HEK293 (cell line): Measurements from ENCODE around the gene GPR162.

Source experiments
- CTCF ChIP-seq: fragments of 450-650 bp; formaldehyde crosslinking; IDR thresholded peaks from 2 replicates; pipeline ENCODE4 v1.5.1; 2016; ENCODE audit warnings: missing biosample characterization, missing genetic modification characterization
- GLI4 ChIP-seq: fragments of 450-650 bp; formaldehyde crosslinking; IDR thresholded peaks from 2 replicates; pipeline ENCODE4 v1.5.1; 2016; ENCODE audit warnings: missing biosample characterization, missing genetic modification characterization
- IKZF3 ChIP-seq: fragments of 450-650 bp; IDR thresholded peaks from 2 replicates; pipeline ENCODE4 v1.5.0; 2018; ENCODE audit warnings: missing biosample characterization, mild to moderate bottlenecking, missing genetic modification characterization, moderate library complexity
- KLF10 ChIP-seq: fragments of 450-650 bp; IDR thresholded peaks from 2 replicates; pipeline ENCODE4 v1.5.1; 2018; ENCODE audit warnings: missing biosample characterization, mild to moderate bottlenecking, missing genetic modification characterization
- ZBTB6 ChIP-seq: fragments of 450-650 bp; formaldehyde crosslinking; IDR thresholded peaks from 2 replicates; pipeline ENCODE4 v1.5.1; 2017; ENCODE audit warnings: missing biosample characterization, missing genetic modification characterization
- ZFP3 ChIP-seq: fragments of 450-650 bp; formaldehyde crosslinking; IDR thresholded peaks from 2 replicates; pipeline ENCODE4 v1.5.1; 2016; ENCODE audit warnings: low read depth, missing biosample characterization, missing genetic modification characterization
- ZNF169 ChIP-seq: fragments of 450-650 bp; formaldehyde crosslinking; IDR thresholded peaks from 2 replicates; pipeline ENCODE4 v1.5.1; 2016; ENCODE audit warnings: missing biosample characterization, missing genetic modification characterization
- ZNF221 ChIP-seq: fragments of 450-650 bp; formaldehyde crosslinking; IDR thresholded peaks from 2 replicates; pipeline ENCODE4 v1.5.1; 2017; ENCODE audit warnings: missing biosample characterization, missing genetic modification characterization, borderline replicate concordance
- ZNF239 ChIP-seq: fragments of 450-650 bp; formaldehyde crosslinking; IDR thresholded peaks from 2 replicates; pipeline ENCODE4 v1.5.1; 2016; ENCODE audit warnings: missing biosample characterization, missing genetic modification characterization
- ZNF274 ChIP-seq, 2 experiments: fragments of 200-500 bp in 1 of 2; fragments of 450-650 bp in 1 of 2; sonication (Bioruptor generic) in 1 of 2; formaldehyde crosslinking in 1 of 2; IDR thresholded peaks; 2 replicates each; pipeline versions ENCODE4 v1.5.1 to v1.6.1; 2014 to 2016; ENCODE audit warnings: borderline replicate concordance in 1 of 2, inconsistent platforms in 1 of 2, low read length in 1 of 2, missing biosample characterization in 1 of 2, missing genetic modification characterization in 1 of 2
- ZNF513 ChIP-seq: fragments of 450-650 bp; IDR thresholded peaks from 2 replicates; pipeline ENCODE4 v1.5.1; 2018; ENCODE audit warnings: missing biosample characterization, missing genetic modification characterization
- ZNF645 ChIP-seq: fragments of 450-650 bp; formaldehyde crosslinking; IDR thresholded peaks from 2 replicates; pipeline ENCODE4; 2016; ENCODE audit warnings: missing biosample characterization, missing genetic modification characterization

GRCh38 chr12:6807170-6807569 lies 14.5 kb upstream of the GPR162 start:
- TF ChIP-seq ZNF239 (tag by site-specific recombination) (no peak), CTCF (tag by site-specific recombination) (no peak), ZNF169 (tag by site-specific recombination) (no peak), KLF10 (no peak), ZNF645 (tag by site-specific recombination) (no peak), ZNF221 (tag by site-specific recombination) (no peak), ZBTB6 (tag by site-specific recombination) (no peak), GLI4 (tag by site-specific recombination) (no peak), IKZF3 (tag by site-specific recombination) (no peak), ZNF513 (tag by site-specific recombination) (no peak), ZFP3 (tag by site-specific recombination) (no peak), ZNF274 (IDR thresholded peaks at IDR 0.05; ENCODE audit: low read length) (no peak), ZNF274 (tag by site-specific recombination; IDR thresholded peaks at IDR 0.05; ENCODE audit: borderline replicate concordance) (no peak)
